GM20431 (cell line): ENCODE data around the gene RPTOR.
"Not testable (repeated sequence)": the region's sequence is repeated elsewhere in the genome, so short reads cannot be mapped to it uniquely, and the experiment has no call there.

Source experiments
- in situ Hi-C: fragments of 300-500 bp; cut with MseI, MboI; formaldehyde crosslinking; loops from one replicate; pipeline ENCODE4 v1.15.0; 2020; ENCODE audit warnings: low sequenced_read_pairs; ENCODE audit not compliant: unreplicated experiment

Gene RPTOR

DNA sequence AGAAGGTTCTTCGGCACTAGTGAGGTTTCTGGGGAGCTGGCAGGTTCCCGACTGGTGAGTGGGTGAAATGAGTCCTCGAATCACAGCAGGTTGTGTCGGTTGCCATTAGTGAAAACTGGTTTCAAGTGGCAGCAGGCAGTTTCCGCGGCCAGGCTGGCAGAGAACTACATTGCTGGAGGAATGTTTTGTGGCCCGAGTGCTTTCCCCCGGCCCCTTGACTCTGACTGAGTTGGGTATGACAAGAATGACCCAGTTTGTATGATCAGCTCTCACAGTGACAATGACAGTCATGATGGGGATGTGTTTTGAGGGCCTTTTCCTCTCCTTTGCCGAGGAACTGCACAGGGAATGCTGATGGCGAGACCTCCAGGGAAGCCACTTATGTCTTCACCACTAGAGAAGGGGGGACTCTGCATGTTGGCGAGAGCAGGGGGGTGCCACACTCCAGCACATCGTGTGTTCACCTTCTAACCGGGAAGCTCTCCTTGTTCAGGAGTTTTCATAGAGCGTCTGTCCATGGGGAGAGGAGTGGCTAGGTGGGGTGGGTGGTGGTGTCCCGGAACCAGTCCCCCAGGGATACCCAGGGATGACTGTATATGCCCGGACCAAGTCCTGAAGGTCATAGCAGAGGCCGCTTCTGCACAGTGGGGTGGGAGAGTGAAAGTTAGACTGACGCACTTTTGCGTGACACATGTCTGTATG is 241.0 kb downstream of the RPTOR start:
- in situ Hi-C loops = no loop called here

DNA sequence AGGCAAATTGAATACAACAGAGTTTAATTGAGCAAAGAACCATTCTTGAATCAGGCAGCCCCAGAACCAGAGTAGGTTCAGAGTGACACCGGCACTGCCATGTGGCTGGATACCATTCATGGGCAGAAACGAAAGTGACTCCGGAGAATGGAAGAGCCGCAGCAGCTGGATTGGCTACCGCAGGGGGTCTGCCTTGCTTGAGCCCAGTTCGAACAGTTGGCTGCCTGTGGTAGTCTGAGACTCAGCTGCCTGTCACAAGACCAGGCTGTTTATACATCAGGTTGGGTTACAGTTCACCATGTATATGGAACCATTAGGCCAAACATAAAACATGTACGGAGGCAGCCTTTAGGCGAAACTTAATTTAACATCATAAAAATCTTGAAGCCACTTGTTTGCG is 241.8 kb downstream of the RPTOR start:
- in situ Hi-C loops = no loop called here

DNA sequence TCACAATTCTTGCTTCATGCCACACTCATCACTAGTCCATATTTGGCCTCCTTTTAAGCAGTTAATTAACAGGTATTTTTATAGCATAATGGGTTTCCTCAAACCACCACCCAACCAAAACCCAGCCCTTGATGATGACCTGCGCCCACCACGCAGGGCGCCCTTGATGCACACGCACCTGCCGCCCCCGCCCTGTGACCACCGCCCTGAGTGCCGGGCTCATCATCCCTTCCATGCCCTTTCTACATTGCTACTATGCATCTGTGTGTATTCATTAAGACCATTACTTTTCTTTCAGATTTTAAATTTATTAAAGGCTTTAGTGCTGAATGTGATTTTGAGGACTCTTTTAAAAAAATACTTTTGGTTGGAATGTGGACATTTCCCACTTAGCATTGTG is 242.2 kb downstream of the RPTOR start:
- in situ Hi-C loops = no loop called here

DNA sequence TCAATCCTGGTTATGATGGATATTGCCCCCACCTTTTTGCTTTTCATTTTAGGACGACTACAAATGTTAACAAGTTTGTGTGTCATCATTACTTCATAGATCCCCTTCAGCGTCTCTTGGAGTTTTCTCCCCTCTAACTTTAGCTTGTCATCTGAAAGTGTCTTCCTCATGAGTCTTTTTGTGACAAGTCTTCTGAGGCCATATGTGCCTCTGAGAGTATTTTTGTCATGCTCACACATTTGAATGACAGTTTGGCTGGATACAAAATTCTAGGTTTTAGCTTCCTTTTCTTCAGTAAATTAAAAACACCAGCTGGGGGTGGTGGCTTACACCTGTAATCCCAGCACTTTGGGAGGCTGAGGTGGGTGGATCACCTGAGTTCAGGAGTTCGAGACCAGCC is 243.2 kb downstream of the RPTOR start:
- in situ Hi-C loops = no loop called here

DNA sequence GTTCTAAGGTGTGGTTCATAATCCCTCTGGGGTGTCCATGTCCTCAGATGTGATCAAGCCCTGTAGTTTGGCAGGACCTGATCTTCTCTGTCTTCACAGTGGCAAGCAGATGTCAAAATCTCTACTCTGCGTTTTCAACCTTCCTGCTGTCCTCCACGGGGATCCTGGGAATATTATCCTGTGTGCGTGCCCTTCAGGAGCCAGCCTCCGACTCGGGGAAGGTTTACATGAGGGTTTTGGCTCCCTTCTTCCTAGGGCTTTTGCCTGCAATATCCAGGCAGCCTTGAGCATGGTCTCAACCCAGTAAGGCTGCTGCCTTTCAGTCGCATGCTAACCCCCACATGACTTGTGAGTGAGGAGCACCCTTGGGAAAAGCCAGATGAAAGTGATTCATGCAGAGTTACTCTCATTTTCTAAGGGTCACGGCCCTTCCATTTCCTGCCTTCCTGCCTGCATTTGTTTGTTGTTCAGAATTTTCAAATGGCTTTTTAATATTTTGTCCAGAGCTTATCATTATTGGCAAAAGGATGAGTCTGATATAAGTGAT is 244.8 kb downstream of the RPTOR start:
- in situ Hi-C loops = no loop called here

DNA sequence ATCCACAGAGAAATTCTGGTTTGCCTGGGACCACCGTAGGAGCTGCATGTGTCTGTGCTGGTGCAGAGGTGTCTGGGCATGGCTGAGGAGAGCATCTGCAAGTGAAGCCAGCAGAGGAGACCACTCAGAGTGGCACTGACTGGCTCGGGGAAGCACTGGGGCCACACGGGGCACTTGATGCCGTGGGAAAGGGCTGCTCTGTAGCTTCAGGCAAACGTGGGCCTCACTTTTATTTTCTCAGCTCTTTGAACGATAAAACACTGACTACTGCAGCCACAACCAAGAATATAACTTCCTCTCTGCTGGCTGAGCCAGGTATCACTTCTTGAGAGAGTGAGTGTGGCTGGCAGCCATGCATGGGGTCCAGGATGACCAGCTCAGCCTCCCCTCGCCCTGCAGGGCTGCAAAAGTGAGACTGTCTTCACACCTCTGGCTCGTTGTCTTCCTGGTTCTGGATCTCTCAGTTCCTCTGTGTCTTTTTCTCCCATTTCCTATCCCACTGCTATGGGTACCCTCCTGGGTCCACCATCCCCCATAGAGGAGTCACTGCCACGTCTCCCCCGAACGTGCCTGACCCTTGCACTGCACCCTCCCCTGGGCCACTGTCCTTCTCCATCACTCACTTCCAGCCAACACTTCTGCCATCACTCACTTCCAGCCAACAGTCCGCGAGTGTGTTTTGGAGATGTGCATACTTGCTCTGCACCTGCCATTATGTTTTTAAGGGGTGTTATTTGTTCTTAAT is 245.6 kb downstream of the RPTOR start:
- in situ Hi-C loops = no loop called here

DNA sequence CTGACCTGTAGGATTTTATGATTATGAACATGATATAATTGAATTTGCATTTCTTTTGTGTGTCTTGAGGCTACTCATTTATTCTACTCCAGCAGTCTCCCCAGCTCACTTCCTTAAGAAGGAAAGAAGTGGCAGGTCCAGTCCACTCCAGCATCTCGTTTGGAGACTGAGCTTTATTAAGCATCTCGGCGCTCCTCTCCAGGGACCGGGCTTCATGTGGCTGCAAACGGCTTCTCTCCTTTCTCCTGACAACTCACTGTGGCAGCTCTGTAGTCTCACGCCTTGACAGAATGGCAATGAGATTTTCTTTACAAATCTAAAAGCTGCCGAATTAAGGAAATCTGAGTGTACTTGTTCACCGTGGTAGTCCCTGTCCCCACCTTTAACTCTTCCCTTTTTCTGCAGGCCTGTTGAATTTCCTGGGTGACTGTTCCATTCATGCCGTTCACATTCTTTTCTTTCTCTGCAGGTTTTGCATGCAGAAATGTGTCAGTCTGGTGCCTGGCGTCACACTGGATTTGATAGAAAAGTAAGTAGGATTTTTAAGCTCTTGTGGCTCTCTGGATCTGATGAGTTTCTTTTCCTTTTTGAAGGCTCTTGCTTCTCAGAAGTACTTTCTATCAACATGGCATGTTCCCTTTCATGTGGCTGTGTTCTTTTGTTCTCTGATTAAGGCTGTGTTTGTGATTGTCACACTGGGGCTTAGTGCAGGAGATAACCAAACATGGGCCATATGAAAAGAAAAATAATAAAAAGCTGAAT is 246.5 kb downstream of the RPTOR start:
- in situ Hi-C loops = no loop called here

DNA sequence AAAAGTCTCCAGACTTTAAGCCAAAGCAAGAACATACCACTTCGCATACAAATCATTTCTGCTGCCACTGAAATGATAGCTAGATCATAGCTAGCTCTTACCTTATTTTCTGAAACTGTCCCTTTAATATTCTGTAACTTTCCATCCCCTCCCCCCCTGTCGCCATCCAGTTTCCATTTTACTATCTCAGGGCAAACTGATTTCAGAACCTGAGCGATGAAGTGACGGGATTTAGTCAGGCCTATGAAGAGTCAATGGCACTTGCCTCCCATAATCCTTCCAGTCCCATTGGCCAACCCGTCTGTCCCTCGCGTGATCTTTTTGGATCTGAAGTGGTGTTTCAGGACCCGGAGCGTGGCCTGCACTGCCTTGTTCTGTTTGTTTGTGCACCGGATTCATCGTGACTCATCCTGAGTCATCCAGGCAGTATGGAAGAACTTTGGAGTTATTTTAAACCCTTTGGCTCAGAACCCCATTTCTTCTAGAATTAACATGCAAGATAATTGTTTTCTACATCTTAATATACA is 247.2 kb downstream of the RPTOR start:
- in situ Hi-C loops = no loop called here

DNA sequence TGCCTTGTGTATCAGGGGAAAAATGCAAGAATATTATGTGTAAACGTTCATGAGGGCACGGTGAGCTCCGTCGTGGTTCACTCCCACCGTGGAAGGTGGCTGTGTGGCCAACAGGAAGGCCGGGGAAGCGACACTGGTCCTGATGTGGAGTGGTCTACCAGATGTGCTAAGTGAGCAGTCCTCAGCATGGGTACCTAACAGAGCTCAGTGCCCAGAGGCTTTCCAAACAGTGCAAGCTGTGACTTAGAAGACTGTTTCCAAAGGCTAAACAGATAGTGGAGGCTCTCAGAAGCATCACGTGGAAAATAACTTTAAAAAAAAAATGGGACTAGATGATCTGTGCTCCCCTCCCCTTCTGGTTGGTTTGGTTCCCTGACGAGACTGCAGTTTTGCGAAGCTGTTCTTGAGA is 247.7 kb downstream of the RPTOR start:
- in situ Hi-C loops = no loop called here

DNA sequence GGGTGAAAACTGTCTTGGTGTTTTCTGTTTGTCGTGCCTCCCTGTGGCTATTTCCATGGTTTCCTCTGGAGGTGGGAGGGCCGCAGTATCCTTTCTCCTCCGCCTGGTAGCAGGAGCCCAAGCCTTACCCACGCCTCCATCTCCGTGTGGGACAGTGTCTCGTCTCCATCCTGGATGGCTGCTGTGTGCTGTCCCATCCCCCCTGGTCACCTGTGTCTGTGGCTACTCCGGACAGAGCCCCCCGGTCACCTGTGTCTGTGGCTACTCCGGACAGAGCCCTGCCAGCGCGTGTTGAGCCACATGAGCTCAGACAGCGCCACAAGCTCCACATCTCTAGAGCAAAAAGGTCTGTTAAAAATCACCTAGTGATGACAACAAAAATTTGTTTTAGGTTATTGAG is 248.8 kb downstream of the RPTOR start:
- in situ Hi-C loops = no loop called here

DNA sequence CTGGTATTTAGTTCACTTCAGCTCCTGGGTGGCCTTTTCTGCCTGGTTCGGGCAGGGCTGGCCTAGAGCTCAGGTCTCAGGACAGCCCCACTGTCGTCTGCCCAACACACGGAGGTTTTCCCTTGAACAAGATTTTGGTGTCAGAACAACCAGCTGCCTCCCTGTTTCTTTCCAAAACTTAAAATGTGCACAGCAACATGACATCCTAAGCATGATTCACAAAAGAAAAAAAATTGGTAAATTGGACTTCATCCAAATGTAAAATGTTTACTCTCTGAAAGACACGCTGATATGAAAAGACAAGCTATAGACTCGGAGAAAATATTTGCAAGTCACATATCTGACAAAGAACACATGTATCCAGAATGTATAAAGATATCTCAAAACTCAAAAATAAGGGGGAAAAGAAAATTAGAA is 249.2 kb downstream of the RPTOR start:
- in situ Hi-C loops = no loop called here

DNA sequence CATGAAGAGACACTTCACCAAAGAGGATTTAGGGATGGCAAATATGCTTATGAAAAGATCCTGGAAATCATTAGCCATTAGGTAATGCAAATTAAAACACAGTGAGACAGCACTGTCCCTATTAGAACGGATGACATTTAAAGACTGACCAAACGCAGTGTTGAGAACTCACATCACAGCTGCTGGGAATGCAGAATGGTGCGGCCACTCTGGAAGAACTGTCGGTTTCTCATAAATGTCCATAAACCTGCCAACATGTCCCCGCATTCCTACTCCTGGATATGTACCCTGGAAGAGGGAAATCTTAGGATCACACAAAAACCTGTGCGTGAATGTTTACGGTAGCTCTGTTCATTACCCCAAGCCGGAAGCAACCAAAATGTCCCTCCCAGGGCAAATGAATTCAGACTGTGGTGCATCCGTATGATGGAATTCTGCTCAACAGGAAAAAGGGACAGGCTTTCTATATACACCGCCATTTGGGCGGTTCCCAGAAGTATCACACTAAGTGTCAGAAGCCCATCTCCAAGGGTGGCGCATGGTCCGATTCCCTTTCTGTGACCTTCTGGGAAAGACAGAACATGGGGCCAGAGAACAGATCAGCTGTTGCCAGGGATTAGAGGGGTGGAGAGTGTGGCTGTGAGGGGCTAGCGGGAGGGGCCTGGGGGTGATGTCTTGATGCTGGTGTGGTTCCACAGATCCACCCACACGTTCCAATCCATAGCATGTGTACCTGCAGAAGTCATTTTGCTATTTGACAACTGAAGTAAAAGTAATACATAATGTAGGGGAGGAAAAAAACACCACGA is 249.8 kb downstream of the RPTOR start:
- in situ Hi-C loops = no loop called here

DNA sequence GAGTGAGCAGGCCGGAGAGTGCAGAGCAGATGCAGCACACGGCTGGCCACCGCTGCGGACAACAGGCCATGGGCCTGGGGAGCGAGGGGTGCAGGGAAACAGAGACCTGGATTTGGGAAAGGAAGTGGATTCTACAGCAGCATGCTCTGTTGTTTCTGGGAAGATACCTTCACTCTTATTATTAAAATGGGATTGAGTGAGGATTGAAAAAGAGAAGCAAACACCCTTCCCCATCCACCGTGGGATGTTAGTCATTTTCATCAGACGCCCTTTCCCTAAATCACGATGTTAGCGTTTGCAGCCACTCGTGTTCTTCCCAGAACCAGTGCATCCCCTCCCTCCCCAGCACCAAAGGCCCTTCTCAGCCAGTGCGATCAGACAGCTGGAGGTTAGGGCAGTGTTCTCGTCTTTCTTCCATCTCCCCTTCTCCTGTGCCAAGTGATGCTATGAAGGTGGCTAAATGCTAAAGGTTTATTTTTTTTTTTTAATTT is 250.5 kb downstream of the RPTOR start:
- in situ Hi-C loops = no loop called here

DNA sequence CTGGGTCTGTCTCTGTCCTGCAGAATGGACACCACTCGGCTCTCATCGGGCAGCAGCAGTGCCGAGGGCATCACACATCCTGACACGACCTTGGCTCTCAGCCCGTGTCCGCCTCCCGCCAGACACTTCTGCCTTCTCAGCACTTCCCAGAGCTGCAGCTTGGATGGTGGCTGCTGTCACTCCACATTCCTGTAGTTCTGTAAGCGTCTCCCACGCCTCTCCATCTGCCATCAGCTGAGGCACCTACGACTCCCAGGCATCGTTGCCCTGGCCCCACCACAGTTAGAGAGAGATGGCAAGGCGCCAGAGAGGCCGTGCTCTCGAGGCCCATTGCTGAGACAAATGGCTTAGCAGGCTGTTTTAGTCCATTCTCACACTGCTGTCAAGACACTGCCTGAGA is 251.1 kb downstream of the RPTOR start:
- in situ Hi-C loops = no loop called here

DNA sequence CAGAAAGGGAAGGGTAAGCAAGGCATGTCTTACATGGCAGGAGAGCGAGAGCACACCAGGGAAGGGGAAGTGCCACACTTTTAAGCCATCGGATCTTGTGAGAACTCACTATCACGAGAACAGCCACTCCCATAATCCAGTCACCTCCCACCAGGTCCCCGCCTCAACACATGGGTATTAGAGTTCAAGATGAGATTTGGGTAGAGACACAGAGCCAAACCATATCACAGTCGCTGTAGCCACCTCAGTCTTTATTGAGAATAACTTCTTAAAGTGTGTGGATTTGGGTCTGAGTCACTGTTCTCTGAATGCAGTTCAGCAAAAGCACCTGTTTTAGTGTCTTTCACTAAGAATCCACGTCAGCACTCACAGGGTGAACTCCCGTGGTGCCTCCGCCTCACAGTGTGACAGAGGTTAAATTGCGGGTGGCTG is 251.8 kb downstream of the RPTOR start:
- in situ Hi-C loops = no loop called here

DNA sequence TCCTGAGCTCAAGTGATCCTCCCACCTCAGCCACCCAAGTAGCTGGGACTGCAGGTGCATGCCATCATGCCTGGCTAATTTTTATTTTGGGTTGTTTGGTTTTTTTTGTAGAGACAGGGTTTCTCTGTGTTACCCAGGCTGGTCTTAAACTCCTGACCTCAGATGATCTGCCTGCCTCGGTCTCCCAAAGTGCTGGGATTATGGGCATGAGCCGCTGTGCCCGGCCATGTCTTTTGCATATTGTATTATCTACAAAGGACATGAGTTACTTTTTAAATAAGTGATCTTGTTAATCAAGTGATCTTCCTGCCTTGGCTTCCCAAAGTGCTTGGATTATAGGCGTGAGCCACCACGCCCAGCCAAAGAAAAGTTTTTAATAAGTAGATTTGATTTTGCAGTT is 252.6 kb downstream of the RPTOR start:
- in situ Hi-C loops = not testable (repeated sequence)

DNA sequence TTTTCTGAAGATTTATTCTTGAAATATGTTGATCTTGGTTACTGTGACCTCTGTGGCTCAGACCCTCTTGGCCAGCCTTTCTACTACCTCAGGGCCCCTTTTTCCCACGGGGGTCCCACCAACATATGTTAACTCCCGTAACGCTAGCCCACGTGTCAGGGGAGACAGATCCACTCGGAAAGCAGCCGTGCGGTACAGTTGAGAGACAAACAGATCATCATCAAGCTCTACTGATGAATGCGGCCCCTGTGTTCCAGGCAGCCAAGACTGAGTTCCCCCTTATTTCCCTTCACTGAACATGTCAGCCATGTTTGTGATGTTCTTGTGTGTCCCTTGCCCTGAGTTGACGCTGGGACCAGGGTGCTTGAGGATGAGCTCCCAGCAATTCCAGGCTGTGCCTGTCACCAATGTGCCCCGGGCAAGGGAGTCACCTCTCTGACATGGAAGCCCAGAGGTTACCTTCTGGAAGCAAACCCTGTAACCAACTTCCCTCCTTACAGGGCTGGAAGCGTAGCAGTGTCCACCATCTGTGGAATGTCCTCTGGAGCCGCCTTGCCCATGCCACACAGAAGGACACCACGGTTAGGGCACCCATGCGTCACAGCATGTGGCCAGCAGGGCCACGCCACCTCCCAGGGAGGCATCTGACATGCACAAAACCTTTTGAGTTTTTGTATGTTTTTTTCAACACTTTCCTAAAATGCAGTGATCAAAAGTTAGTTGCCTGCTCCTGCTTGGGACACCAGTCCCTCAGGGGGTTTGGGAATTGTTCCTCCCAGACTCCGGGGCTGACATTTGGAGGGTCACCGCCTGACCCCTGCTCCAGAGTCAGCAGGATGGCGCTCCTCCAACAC is 253.3 kb downstream of the RPTOR start:
- in situ Hi-C loops = no loop called here

DNA sequence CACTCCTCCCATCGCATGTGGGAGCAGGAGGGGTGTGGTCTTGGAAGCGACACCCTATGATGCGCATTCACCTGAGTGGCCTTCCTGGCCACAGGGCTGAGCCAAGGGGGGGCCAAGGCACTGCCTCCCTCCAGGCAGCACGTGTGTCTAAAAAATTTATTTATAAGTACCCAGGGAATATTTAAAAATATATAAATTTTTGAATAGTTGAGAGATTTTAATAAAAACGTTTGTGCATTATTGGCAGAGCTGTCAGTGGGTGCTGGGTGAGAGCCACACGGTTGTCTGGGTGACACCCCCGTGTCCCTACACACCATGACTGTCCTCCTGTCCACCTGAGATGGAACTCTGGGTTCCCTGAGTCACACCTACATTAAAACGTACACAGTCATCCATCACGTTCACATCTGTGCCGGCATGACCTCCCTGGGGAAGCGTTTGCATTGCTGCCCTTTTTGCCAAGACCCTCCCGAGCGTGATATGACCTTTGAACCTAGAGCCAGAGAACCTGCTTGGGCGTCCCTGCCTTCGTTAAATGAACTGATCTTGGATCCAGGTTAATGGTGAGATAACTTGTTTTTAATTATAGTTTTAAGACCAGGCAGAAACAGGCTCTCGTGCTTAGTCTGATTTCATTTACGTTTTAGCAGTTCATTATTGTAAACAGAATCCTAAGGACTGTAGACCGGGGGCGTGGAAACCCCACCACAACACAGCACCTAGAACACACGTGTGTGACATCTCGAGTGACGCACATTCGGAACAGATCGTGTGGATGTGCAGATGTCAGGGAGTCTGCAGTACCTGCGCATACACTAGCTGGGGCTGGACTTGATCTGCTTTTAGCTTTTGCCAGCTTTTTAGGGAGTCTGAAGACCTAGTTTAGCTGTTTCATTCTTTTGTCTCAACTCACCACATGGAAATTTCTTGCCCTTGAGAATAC is 254.2 kb downstream of the RPTOR start:
- in situ Hi-C loops = no loop called here
